ENCODE data around the gene SORCS1.

SORCS1 gene

DNA sequence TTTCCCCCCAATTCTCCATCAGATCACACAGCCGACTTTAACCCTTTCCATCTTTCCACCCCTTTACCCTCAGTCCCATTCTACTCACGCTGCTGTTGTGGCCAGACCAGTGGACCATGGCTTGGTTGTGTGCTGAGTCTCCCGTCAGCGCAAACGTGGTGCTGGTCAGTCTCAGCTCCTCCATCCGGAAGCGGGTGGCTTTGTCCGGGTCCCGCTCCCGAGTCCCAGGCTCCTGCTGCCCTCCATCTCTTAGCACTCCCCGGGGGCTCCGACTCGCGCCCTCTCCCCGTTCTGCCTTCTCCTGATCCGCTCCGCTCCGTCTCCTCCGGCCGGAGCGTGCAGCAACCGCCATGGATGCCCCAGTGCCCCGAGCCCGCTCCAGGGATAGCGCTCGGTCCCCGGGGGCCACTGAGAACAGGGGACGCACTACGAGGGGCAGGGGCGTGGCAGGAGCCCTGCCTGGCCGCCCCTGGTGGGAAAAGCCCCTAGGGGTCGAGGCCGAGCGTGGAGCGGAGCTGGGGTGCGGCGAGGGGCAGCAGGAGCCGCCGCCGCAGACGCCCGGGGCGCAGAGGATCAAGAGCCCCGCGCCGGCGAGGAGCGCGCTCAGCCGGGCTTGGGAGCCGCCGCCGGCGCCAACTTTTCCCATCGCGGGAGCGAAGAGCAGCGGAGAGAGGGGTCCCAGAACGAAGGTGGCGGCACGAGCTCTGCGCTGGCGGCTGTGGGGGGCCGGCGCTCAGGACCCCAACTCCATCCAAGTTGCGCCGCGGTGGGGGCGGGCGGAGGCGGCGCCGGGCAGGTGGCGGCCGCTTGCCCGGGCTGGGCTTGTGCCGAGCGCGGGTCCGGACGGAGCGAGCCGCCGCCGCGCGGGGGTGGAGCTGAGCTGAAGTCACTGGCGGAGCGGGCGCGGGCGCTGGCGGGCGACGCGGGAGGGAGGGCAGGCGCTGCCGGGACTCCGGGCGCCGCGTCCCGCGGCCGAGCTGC is at the start of gene SORCS1:
Gene SORCS1, minus strand, starts transcription at position 826 of the 981 bp plus-strand sequence.
- no peak for DNase-seq (ENCODE audit: low read depth, low spot score)

DNA sequence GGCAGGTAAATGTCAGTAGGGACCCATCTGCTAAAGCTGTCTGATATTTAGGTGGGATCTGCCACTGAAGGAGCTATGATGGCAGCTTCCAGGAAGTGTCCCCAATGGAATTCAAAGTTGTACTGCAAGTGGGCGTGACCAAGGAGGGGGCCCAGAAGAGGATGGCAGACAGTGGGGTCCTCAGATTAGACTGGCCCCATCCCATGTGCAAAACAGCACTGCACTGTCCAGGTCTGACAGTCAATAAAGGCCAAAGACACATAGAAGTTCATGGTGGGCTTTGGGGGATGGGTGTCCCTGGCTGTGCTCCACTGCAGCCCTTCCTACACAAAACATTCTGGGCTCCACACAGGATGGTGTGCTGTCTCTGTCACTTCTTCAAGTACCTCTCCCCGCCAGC is 49.8 kb upstream of the SORCS1 start:
- DNase-seq (ENCODE audit: low read depth, low spot score) = no peak

DNA sequence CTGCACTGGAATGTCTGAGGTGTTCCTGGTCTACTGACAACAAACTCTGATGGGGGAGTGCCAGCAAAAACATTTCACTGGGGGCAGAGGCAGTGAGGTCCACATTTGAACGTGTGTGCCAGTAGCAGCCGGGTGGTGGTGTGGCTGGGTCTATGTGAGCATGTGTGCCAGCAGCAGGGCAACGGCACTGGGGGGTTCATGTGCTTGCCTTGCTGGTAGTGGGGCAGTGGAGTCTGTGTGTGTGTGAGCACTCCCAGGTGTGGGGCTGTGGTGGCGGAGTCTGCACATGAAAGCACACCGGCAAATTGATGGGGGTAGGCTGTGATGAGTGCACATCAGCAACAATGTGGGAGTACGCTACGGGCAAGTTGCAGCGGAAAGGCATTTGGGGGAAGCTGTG is 49.4 kb upstream of the SORCS1 start:
- no peak for DNase-seq (ENCODE audit: low read depth, low spot score)

GRCh38 chr10:107206833-107207232 is 42.3 kb upstream of the SORCS1 start:
- DNase-seq (ENCODE audit: low read depth, low spot score) = no peak

- DNase-seq (ENCODE audit: low read depth, low spot score) = no peak
Measured at GRCh38 chr10:107169516-107169915, 5.0 kb upstream of the SORCS1 start.

GRCh38 chr10:107168738-107169137 is 4.2 kb upstream of the SORCS1 start:
- no peak for DNase-seq (ENCODE audit: low read depth, low spot score)

DNA sequence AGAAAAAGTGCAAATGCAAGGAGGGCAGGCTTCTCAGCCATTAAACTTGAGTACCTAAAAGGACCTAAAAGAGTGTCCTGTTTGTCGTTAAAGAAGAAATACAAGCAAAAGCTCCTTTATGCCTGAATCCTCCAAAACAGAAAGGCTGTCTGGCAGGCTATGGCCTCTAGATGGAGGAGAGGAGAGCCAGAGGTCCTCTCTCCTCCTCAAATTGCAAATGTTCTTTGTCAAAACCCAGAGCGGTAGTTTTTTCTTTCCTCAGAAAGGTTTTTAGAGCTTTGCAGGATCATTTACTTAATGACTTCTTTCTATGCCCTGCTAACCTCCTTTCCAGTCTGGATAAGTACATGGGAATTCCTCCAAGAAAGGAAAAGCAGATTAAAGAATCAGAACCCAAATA is 1.9 kb upstream of the SORCS1 start:
- no peak for DNase-seq (ENCODE audit: low read depth, low spot score)

DNA sequence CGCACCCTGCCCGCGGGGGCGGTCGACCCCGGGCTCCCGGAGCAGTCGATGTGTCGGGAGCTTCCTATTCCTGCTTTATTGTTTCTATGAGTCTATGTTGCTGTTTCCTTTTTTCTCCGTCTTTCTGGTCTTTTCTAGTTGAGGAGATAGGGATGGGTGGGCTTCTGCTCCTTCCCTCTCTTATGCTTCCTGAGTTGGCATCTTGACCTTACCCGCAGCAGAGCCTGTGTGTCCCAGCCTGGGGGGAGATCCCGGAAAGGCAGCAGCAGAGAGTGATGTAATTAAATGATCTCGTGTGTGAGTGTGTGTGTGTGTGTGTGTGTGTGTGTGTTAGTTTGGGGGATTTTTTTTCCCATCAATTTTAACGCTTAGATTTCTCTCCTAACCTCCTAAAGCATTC is 486 bp upstream of the SORCS1 start:
- no peak for DNase-seq (ENCODE audit: low read depth, low spot score)

DNA sequence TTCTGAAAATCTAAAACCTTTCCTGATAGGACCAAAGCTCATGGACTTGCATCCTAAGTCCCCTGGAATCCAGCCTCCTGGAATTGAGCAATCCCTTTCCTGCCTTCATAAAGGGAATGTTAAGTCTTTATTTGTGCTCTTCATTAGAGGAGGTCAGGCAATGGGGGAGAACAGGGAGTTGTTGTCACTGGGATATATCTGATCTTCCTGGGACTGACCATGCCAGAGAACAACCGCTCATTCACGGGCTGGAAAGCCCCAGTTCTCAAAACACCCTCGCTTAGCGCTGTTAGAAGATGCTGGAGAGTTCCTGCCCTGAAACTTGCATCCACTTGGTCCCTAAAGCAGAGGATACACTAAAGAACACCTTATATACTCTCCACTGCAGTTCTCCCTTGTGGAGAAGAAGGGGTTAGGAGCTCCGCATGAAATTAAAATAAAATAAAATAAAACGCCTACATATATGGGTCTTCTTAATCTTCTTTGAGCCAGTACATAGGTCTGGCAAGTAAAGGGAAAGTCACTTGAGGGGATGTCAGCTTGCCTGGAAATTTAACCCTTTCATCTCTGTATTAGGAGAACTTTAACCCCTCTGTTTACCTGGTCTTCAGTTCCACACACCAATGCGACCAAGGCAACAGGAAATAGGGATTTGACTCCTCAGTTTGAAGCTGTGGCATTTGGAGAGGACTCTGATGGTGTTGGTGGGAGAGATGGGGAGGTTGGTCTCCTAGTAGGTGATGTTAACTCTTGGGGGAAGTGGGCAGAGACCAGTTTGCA is 1.2 kb downstream of the SORCS1 start:
- DNase-seq (ENCODE audit: low read depth, low spot score) = no peak

- no peak for DNase-seq (ENCODE audit: low read depth, low spot score)
Measured at GRCh38 chr10:107160866-107161265, 3.6 kb downstream of the SORCS1 start.

GRCh38 chr10:107159871-107160270 is 4.6 kb downstream of the SORCS1 start:
- DNase-seq (ENCODE audit: low read depth, low spot score) = no peak

DNA sequence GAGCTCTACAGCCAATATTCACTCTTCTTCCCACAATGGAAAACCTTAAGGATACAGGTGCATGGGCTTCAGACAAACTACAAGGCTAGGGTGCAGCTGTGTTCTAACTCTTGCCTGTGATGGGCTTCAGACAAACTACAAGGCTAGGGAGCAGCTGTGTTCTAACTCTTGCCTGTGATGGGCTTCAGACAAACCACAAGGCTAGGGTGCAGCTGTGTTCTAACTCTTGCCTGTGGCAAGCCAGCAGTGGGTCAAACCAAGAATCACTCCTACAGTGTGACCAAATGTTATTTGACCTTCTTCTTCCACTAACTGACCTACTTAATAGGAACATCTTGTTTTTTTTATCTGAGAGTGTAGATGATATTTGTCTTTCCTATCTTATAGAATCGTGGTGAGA is 7.4 kb downstream of the SORCS1 start:
- no peak for DNase-seq (ENCODE audit: low read depth, low spot score)

DNA sequence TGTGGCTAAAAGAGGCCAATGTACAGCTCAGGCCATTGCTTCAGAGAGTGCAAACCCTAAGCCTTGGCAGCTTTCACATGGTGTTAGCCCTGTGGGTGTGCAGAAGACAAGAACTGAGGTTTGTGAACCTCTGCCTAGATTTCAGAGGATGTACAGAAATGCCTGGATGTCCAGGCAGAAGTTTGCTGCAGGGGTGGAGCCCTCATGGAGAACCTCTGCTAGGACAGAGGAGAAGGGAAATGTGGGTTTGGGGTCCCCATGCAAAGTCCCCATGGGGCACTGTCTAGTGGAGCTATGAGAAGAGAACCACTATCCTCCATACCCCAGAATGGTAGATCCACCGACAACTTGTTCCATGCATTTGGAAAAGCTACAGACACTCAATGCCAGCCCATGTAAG is 12.4 kb downstream of the SORCS1 start:
- DNase-seq (ENCODE audit: low read depth, low spot score) = no peak

GRCh38 chr10:107148906-107149305 is 15.6 kb downstream of the SORCS1 start:
- no peak for DNase-seq (ENCODE audit: low read depth, low spot score)

GRCh38 chr10:107144490-107144889 is 20.0 kb downstream of the SORCS1 start:
- DNase-seq (ENCODE audit: low read depth, low spot score) = no peak

DNA sequence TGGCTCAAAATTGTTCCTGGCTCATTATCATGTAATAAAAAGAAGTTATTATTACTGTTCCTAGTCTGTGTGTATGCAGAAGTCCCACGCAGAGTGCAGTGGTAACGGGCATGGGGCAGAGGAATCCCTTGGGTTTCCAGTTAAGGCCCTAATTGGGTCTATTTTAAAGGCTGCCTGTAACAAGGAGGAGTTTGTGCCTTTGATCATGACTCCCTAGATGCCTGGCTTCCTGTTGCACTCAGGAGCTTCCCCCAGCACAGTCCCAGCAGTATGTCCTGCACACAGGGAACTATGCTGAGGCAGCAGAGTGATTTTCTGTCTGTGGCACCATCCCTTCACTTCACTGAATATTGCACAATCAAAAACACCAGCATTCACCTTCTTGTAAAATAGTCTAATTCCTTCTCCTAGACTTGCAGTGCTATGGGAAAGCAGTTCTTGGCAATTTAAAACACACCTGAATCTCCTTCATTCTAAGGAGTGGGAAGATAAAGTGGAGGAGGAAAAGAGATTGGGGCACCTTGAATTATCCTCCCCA is 22.9 kb downstream of the SORCS1 start:
- no peak for DNase-seq (ENCODE audit: low read depth, low spot score)

DNA sequence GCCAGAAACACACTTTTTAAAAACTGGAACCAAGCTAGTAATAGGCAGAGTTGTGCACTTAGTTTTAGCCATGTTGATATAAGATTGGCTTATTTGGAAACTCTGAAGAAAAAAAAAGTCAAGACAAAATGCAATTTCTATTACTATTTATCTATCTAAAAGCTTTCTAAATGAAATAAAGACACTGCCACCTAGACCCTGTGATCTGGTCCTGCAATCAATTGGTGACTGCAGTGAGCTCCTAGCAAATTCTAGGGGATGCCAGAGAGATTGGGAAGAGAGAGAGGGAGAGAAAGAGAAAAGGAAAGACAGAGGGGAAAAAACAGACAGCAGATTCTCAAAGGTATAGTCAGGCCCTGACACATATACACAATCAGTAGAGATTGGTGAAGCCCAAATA is 25.3 kb downstream of the SORCS1 start:
- DNase-seq (ENCODE audit: low read depth, low spot score) = no peak

GRCh38 chr10:107133656-107134055 is 30.9 kb downstream of the SORCS1 start:
- DNase-seq (ENCODE audit: low read depth, low spot score) = no peak

- DNase-seq (ENCODE audit: low read depth, low spot score) = no peak
Measured at GRCh38 chr10:107129000-107129399, 35.5 kb downstream of the SORCS1 start.

- DNase-seq (ENCODE audit: low read depth, low spot score) = no peak
Measured at GRCh38 chr10:107126512-107127065, 37.9 kb downstream of the SORCS1 start.

GRCh38 chr10:107122703-107123102 is 41.8 kb downstream of the SORCS1 start:
- no peak for DNase-seq (ENCODE audit: low read depth, low spot score)

GRCh38 chr10:107118866-107119265 is 45.6 kb downstream of the SORCS1 start:
- DNase-seq (ENCODE audit: low read depth, low spot score) = no peak
